SH-SY5Y (cell line): ENCODE measurements around the gene OLFM3.

Source experiments
- GATA2 ChIP-seq: IDR thresholded peaks from 2 replicates; pipeline ENCODE4 v1.6.1; 2011; ENCODE audit warnings: mild to moderate bottlenecking, low read depth, low read length
- GATA3 ChIP-seq: IDR thresholded peaks from 2 replicates; pipeline ENCODE4 v1.6.1; 2011; ENCODE audit warnings: low read depth, mild to moderate bottlenecking, low read length, moderate library complexity

DNA sequence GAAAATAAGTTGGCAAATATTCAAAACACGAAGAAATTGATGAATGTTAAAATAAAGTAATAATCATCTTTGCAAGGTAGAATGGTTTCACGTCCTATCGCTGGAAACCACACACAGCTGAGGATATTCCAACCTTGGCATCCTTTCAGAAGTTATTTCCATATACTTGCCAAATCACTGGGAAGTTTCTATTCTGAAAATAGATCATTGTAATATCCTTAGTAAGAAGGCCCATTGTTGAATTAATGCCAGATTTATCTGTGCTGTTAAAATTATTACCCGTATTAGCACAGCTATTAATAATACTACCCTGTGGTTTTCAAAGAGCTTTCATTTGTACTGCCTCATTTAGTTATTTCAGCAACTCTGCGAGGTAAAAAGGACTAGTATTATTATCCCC, 81.1 kb downstream of the OLFM3 start:
- no peak for TF ChIP-seq GATA2
- TF ChIP-seq GATA3, result no peak
